Smooth muscle cell (in vitro differentiated cells): ENCODE data around the gene DESI1. TPM values are rescaled to one million over a fixed set of nuclear protein-coding genes. Genes with fewer than 3 reads are reported as not detected.

Experiments used
- DNase-seq: peaks from one replicate; lab custom pipeline; 2025; ENCODE audit not compliant: unreplicated experiment; lab: John Stamatoyannopoulos, UW
- H2AFZ ChIP-seq: fragments of 200-600 bp; sonication (generic); 2 replicates; pipeline ENCODE4 v1.6.0; 2016; ENCODE audit warnings: antibody characterized with exemption, low read depth, mild to moderate bottlenecking
- H3F3A ChIP-seq: fragments of 200-600 bp; sonication (generic); 2 replicates; pipeline ENCODE4 v1.6.0; 2017; ENCODE audit warnings: antibody characterized with exemption, low read depth
- H3K27ac ChIP-seq: fragments of 200-600 bp; sonication (generic); 2 replicates; pipeline ENCODE4 v1.5.1; 2016; ENCODE audit warnings: low read depth, mild to moderate bottlenecking
- H3K27me3 ChIP-seq: fragments of 200-600 bp; sonication (generic); 2 replicates; pipeline ENCODE4 v1.6.1; 2016; ENCODE audit warnings: low read depth, mild to moderate bottlenecking
- H3K36me3 ChIP-seq: fragments of 200-600 bp; sonication (generic); 2 replicates; pipeline ENCODE4 v1.5.1; 2016; ENCODE audit warnings: low read depth
- H3K4me1 ChIP-seq: fragments of 200-600 bp; sonication (generic); 2 replicates; pipeline ENCODE4 v1.5.1; 2016; ENCODE audit warnings: low read depth
- H3K4me2 ChIP-seq: fragments of 200-600 bp; sonication (generic); 2 replicates; pipeline ENCODE4 v1.6.0; 2016; ENCODE audit warnings: mild to moderate bottlenecking
- H3K4me3 ChIP-seq: fragments of 200-600 bp; sonication (generic); 2 replicates; pipeline ENCODE4 v1.5.1; 2016; ENCODE audit warnings: mild to moderate bottlenecking
- H3K79me2 ChIP-seq: fragments of 200-600 bp; sonication (generic); 2 replicates; pipeline ENCODE4 v1.6.0; 2016; ENCODE audit warnings: low read depth, mild to moderate bottlenecking
- H3K9ac ChIP-seq: fragments of 200-600 bp; sonication (generic); 2 replicates; pipeline ENCODE4 v1.6.0; 2016; ENCODE audit warnings: low read depth
- H3K9me3 ChIP-seq: fragments of 200-600 bp; sonication (generic); replicated peaks from 2 replicates; pipeline ENCODE4 v1.5.1; 2016; ENCODE audit warnings: low read depth
- H4K20me1 ChIP-seq: fragments of 200-600 bp; sonication (generic); 2 replicates; pipeline ENCODE4 v1.6.0; 2016; ENCODE audit warnings: low read depth
- WGBS: methylation state at CpG from one replicate; pipeline ENCODE4 v1.1.7; 2016; ENCODE audit warnings: low lambda C conversion rate; 5-methylcytosine and 5-hydroxymethylcytosine counted together
- polyA plus RNA-seq: library from polyadenylated mRNA; unstranded; fragments of >200 nt; fragmentation: Nextera tagmentation; extraction: Ambion mirVana; gene quantifications from 2 replicates; pipeline ENCODE4 v1.2.1, GENCODE V29; 2016
- total RNA-seq: library from RNA; depleted of rRNA; stranded (reverse); fragments of >200 nt; gene quantifications from 2 replicates; pipeline ENCODE4 v1.2.3, GENCODE V29; 2014
- TF ChIP-seq, protein P1 (sequence below): fragments of 200-600 bp; sonication (generic); IDR thresholded peaks from 2 replicates; pipeline ENCODE4 v1.5.1; 2017; ENCODE audit warnings: borderline replicate concordance, mild to moderate bottlenecking, antibody characterized with exemption; ENCODE audit not compliant: insufficient read depth, poor library complexity, severe bottlenecking

Gene DESI1
- 12.0 and 16.9 TPM in 2 replicates for total RNA-seq
- polyA plus RNA-seq, result 14.3 and 17.6 TPM in 2 replicates

DNA sequence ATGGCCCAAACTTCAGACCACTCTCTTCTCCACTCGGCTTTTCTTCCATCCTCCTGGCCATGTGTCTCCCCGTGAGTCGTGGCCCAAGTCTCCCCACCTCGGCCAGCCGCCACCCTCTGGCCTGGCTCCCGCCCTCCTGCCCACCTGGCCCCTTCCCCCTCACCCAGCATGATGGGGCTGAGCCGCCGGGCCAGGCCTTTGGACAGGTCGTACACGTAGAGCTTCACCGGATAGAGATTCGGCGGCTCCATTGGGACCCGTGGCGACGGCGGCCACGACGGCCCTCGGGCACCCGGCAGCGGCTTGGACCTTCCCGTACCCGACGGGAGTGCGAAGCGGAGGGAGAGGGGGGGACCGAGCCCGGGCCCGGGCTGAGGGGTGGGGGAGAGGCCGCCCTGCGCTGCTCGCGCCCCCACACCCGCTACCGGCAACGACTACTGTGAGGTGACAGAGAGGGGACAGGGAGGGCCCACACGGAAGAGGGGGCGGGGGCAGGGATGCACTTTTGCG, at the start of gene DESI1:
Gene DESI1 (minus strand): TSS at position 455 of the 510 bp plus-strand sequence. CDS start 204 bp downstream, at position 251.
- Histone ChIP-seq H3K9ac (peak within 1 kb of the TSS; percentile 96), H3K36me3 (no peaks in the 10 kb centered on the region), H3K9me3 (no peaks in the 10 kb centered on the region), H3K79me2 (peaks cover 82% of the 10 kb centered on the region), H3K4me1 (peaks cover 16% of the 10 kb centered on the region), H3F3A (no peaks in the 10 kb centered on the region), H3K27ac (peak within 1 kb of the TSS; percentile 98), H3K4me2 (peak within 1 kb of the TSS; percentile 99), H2AFZ (peak within 1 kb of the TSS; percentile 87), H4K20me1 (peaks cover 46% of the 10 kb centered on the region), H3K4me3 (peak within 1 kb of the TSS; percentile 92), H3K27me3 (no peaks in the 10 kb centered on the region)
- DNase-seq, result no peak
- TF ChIP-seq, protein P1, sequence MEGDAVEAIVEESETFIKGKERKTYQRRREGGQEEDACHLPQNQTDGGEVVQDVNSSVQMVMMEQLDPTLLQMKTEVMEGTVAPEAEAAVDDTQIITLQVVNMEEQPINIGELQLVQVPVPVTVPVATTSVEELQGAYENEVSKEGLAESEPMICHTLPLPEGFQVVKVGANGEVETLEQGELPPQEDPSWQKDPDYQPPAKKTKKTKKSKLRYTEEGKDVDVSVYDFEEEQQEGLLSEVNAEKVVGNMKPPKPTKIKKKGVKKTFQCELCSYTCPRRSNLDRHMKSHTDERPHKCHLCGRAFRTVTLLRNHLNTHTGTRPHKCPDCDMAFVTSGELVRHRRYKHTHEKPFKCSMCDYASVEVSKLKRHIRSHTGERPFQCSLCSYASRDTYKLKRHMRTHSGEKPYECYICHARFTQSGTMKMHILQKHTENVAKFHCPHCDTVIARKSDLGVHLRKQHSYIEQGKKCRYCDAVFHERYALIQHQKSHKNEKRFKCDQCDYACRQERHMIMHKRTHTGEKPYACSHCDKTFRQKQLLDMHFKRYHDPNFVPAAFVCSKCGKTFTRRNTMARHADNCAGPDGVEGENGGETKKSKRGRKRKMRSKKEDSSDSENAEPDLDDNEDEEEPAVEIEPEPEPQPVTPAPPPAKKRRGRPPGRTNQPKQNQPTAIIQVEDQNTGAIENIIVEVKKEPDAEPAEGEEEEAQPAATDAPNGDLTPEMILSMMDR, result no peak
- 0% methylated on average over 12 of the region's 40 CpGs for WGBS

- H3K4me1 ChIP-seq, result peaks cover 9% of the 10 kb centered on the region
- DNase-seq, result no peak
- no peaks in the 10 kb centered on the region for H3K9me3 ChIP-seq
- H3K36me3 ChIP-seq, result no peaks in the 10 kb centered on the region
- 73% methylated on average over 21 of the region's 21 CpGs for WGBS
- H3K4me2 ChIP-seq, result no peak overlapping the region
- peaks cover 4% of the 10 kb centered on the region for H4K20me1 ChIP-seq
- TF ChIP-seq, protein P1, result no peak
- no peak overlapping the region for H3K9ac ChIP-seq
- peaks cover 27% of the 10 kb centered on the region for H3F3A ChIP-seq
- H3K79me2 ChIP-seq, result no peaks in the 10 kb centered on the region
- H3K4me3 ChIP-seq, result no peak overlapping the region
- peak overlapping the region; percentile 61 for H3K27ac ChIP-seq
- no peak overlapping the region for H2AFZ ChIP-seq
- no peaks in the 10 kb centered on the region for H3K27me3 ChIP-seq
Observed at GRCh38 chr22:41668971-41669911, 48.4 kb upstream of the DESI1 start.

- Histone ChIP-seq H3K9ac (no peak overlapping the region), H3K4me2 (no peak overlapping the region), H3K36me3 (peaks cover 14% of the 10 kb centered on the region), H3K27ac (no peak overlapping the region), H3K4me1 (peaks cover 9% of the 10 kb centered on the region), H3F3A (peaks cover 37% of the 10 kb centered on the region), H3K4me3 (no peak overlapping the region), H3K27me3 (no peaks in the 10 kb centered on the region), H2AFZ (no peak overlapping the region), H3K9me3 (no peaks in the 10 kb centered on the region), H4K20me1 (no peaks in the 10 kb centered on the region), H3K79me2 (no peaks in the 10 kb centered on the region)
- DNase-seq, result no peak
- 96% methylated on average over 3 of the region's 3 CpGs for WGBS
- TF ChIP-seq, protein P1, result no peak
Observed at GRCh38 chr22:41664951-41665350, 44.1 kb upstream of the DESI1 start.
